Neuronal stem cell (in vitro differentiated cells): ENCODE measurements around the gene GNG14.
"Not testable (repeated sequence)": the region's sequence is repeated elsewhere in the genome, so short reads cannot be mapped to it uniquely, and the experiment has no call there.

Experiments used
- DNase-seq: peaks from one replicate; pipeline ENCODE4 v3.0.0-alpha.2; 2013; ENCODE audit warnings: low spot score
- H2AFZ ChIP-seq: one replicate; pipeline ENCODE4 v1.6.1; 2013; ENCODE audit warnings: mild to moderate bottlenecking, low read length, inconsistent platforms
- H2AK5ac ChIP-seq: 2 replicates; pipeline ENCODE4 v1.6.1; 2013; ENCODE audit warnings: low read depth, mild to moderate bottlenecking, inconsistent platforms, low read length, moderate library complexity, mixed read lengths
- H2BK120ac ChIP-seq: 2 replicates; pipeline ENCODE4 v1.6.1; 2013; ENCODE audit warnings: low read depth, mild to moderate bottlenecking, inconsistent platforms, low read length, moderate library complexity, mixed read lengths
- H2BK12ac ChIP-seq: one replicate; pipeline ENCODE4 v1.6.1; 2013; ENCODE audit warnings: low read length, inconsistent platforms
- H2BK15ac ChIP-seq: 2 replicates; pipeline ENCODE4 v1.6.1; 2013; ENCODE audit warnings: mild to moderate bottlenecking, low read length, inconsistent platforms, mixed read lengths
- H2BK5ac ChIP-seq: one replicate; pipeline ENCODE4 v1.6.1; 2013; ENCODE audit warnings: inconsistent platforms, mild to moderate bottlenecking, low read length, moderate library complexity
- H3K14ac ChIP-seq: one replicate; pipeline ENCODE4 v1.6.1; 2013; ENCODE audit warnings: low read length, inconsistent platforms
- H3K18ac ChIP-seq: 2 replicates; pipeline ENCODE4 v1.6.1; 2013; ENCODE audit warnings: low read length, inconsistent platforms
- H3K23ac ChIP-seq: 2 replicates; pipeline ENCODE4 v1.6.1; 2013; ENCODE audit warnings: low read depth, mild to moderate bottlenecking, mixed read lengths, low read length, inconsistent platforms; ENCODE audit not compliant: poor library complexity
- H3K27ac ChIP-seq: replicated peaks from 3 replicates; pipeline ENCODE4 v1.5.1; 2013; ENCODE audit warnings: low read length, inconsistent platforms
- H3K27me3 ChIP-seq, 3 experiments: 2 replicates each; pipeline ENCODE4 v1.6.1; 2013; ENCODE audit warnings: low read length in 3 of 3, mild to moderate bottlenecking in 2 of 3, inconsistent platforms in 1 of 3, low read depth in 1 of 3, mixed read lengths in 1 of 3, moderate library complexity in 1 of 3; ENCODE audit not compliant: control insufficient read depth in 3 of 3, insufficient read depth in 3 of 3
- H3K36me3 ChIP-seq, 2 donors: replicated peaks in 1 of 2; 2 replicates each; pipeline ENCODE4 v1.6.1; 2013; ENCODE audit warnings: low read length in 2 of 2; ENCODE audit not compliant: control insufficient read depth in 2 of 2, insufficient read depth in 2 of 2
- H3K4ac ChIP-seq: 2 replicates; pipeline ENCODE4 v1.6.1; 2013; ENCODE audit warnings: inconsistent platforms, mild to moderate bottlenecking, low read length, moderate library complexity
- H3K4me1 ChIP-seq, 2 donors: 1 replicate in 1 of 2; 2 replicates in 1 of 2; pipeline ENCODE4 v1.6.1; 2013; ENCODE audit warnings: low read length in 2 of 2, low read depth in 1 of 2; ENCODE audit not compliant: control insufficient read depth in 2 of 2, insufficient read depth in 1 of 2
- H3K4me2 ChIP-seq: one replicate; pipeline ENCODE4 v1.6.1; 2013; ENCODE audit warnings: mild to moderate bottlenecking, low read length, inconsistent platforms; ENCODE audit not compliant: insufficient read depth, poor library complexity, severe bottlenecking
- H3K4me3 ChIP-seq, 2 donors: 2 replicates each; pipeline ENCODE4 v1.5.1; 2013; ENCODE audit warnings: low read length in 2 of 2, mild to moderate bottlenecking in 2 of 2, inconsistent platforms in 1 of 2, moderate library complexity in 1 of 2
- H3K79me1 ChIP-seq: one replicate; pipeline ENCODE4 v1.6.1; 2013; ENCODE audit warnings: low read depth, mild to moderate bottlenecking, inconsistent platforms, low read length, moderate library complexity
- H3K9ac ChIP-seq: one replicate; pipeline ENCODE4 v1.6.1; 2013; ENCODE audit warnings: mild to moderate bottlenecking, low read depth, low read length, inconsistent platforms; ENCODE audit not compliant: poor library complexity
- H3K9me3 ChIP-seq, 2 donors: replicated peaks in 1 of 2; 2 replicates each; pipeline versions ENCODE3 to v1.6.1; 2013; ENCODE audit warnings: low read length in 2 of 2, mild to moderate bottlenecking in 2 of 2, inconsistent platforms in 1 of 2, low read depth in 1 of 2, mixed read lengths in 1 of 2, moderate library complexity in 1 of 2; ENCODE audit not compliant: control insufficient read depth in 2 of 2, insufficient read depth in 1 of 2
- H4K8ac ChIP-seq: one replicate; pipeline ENCODE4 v1.6.1; 2013; ENCODE audit warnings: low read depth, mild to moderate bottlenecking, inconsistent platforms, low read length, moderate library complexity
- H4K91ac ChIP-seq: one replicate; pipeline ENCODE4 v1.6.1; 2013; ENCODE audit warnings: low read length, low read depth, mild to moderate bottlenecking, inconsistent platforms; ENCODE audit not compliant: poor library complexity
- WGBS, 2 donors: extraction: QIAGEN DNeasy Blood & Tissue Kit; methylation state at CpG; one replicate each; pipeline ENCODE4 v1.1.7; 2013; ENCODE audit warnings: missing lambda C conversion rate in 2 of 2, mixed read lengths in 1 of 2; ENCODE audit not compliant: insufficient read length in 2 of 2, insufficient replicate concordance in 1 of 2; ENCODE audit errors: extremely low coverage in 2 of 2; 5-methylcytosine and 5-hydroxymethylcytosine counted together

The GNG14 gene

GRCh38 chr19:12712077-12712476 lies 24.3 kb downstream of the GNG14 start:
- H2AK5ac ChIP-seq, H2BK15ac ChIP-seq, H3K27me3 ChIP-seq, H2BK12ac ChIP-seq, H3K23ac ChIP-seq, H3K27ac ChIP-seq, DNase-seq, H3K4me3 ChIP-seq, H2AFZ ChIP-seq, H3K14ac ChIP-seq, H2BK120ac ChIP-seq, H3K4ac ChIP-seq, H2BK5ac ChIP-seq, H3K9me3 ChIP-seq, H3K18ac ChIP-seq, H3K79me1 ChIP-seq, H3K9ac ChIP-seq, H4K91ac ChIP-seq, H3K4me1 ChIP-seq, H4K8ac ChIP-seq, H3K4me2 ChIP-seq: not testable (repeated sequence)
- no CpG with 5 or more reads among the region's 14 CpGs for whole genome bisulfite sequencing, 2 donors
- peaks cover 54 to 94% of the 10 kb centered on the region in 2 donors for H3K36me3 ChIP-seq

- no CpG with 5 or more reads among the region's 9 CpGs for WGBS, 2 donors
- not testable (repeated sequence) for H2AFZ ChIP-seq, H2BK5ac ChIP-seq, H3K23ac ChIP-seq, H3K9ac ChIP-seq, H3K18ac ChIP-seq, H3K4me3 ChIP-seq, DNase-seq, H3K9me3 ChIP-seq, H3K27me3 ChIP-seq, H3K27ac ChIP-seq, H4K91ac ChIP-seq, H3K79me1 ChIP-seq, H3K4me1 ChIP-seq, H3K4me2 ChIP-seq, H3K14ac ChIP-seq, H2AK5ac ChIP-seq, H2BK12ac ChIP-seq, H4K8ac ChIP-seq, H2BK15ac ChIP-seq, H3K4ac ChIP-seq
- peak overlapping the region; percentile 94 for H2BK120ac ChIP-seq
- peaks cover 58 to 94% of the 10 kb centered on the region in 2 donors for H3K36me3 ChIP-seq
Observed at GRCh38 chr19:12713304-12713703, 25.5 kb downstream of the GNG14 start.

GRCh38 chr19:12715102-12715501 lies 27.3 kb downstream of the GNG14 start:
- Histone ChIP-seq H2BK120ac (no peak overlapping the region), H3K27me3 (no peaks in the 10 kb centered on the region), H3K18ac (no peak overlapping the region), H2BK12ac (no peak overlapping the region), H2AFZ (no peak overlapping the region), H2BK15ac (no peak overlapping the region), H2BK5ac (peak overlapping the region; percentile 42), H3K4ac (no peak overlapping the region), H3K4me3 (no peak overlapping the region), H3K9ac (no peak overlapping the region), H3K36me3 (peaks cover 60 to 93% of the 10 kb centered on the region in 2 donors), H3K4me2 (no peak overlapping the region), H3K9me3 (peaks cover 0 to 3% of the 10 kb centered on the region in 2 donors), H4K8ac (no peak overlapping the region), H2AK5ac (no peak overlapping the region), H3K79me1 (peaks cover 14% of the 10 kb centered on the region), H3K27ac (no peak overlapping the region), H3K14ac (no peak overlapping the region), H4K91ac (no peak overlapping the region), H3K4me1 (no peaks in the 10 kb centered on the region), H3K23ac (peak overlapping the region; percentile 32)
- no CpG with 5 or more reads among the region's 15 CpGs for WGBS, 2 donors
- no peak for DNase-seq

GRCh38 chr19:12715929-12716328 lies 28.1 kb downstream of the GNG14 start:
- WGBS, 2 donors, result no CpG with 5 or more reads among the region's 3 CpGs
- Histone ChIP-seq H3K36me3 (peaks cover 54 to 94% of the 10 kb centered on the region in 2 donors), H3K4ac (no peak overlapping the region)

More at GRCh38 chr19:12715929-12716328, 28.1 kb downstream of the GNG14 start:
- H2AFZ ChIP-seq, result no peak overlapping the region
- H2BK120ac ChIP-seq, result no peak overlapping the region
- no peak overlapping the region for H2BK12ac ChIP-seq
- no peak overlapping the region for H3K27ac ChIP-seq
- H3K4me2 ChIP-seq, result no peak overlapping the region
- no peak overlapping the region for H2AK5ac ChIP-seq
- no peak overlapping the region for H4K8ac ChIP-seq
- peaks cover 0 to 3% of the 10 kb centered on the region in 2 donors for H3K9me3 ChIP-seq
- H3K18ac ChIP-seq, result no peak overlapping the region
- no peak for DNase-seq
- no peaks in the 10 kb centered on the region for H3K27me3 ChIP-seq
- H3K4me1 ChIP-seq, result peaks cover 4 to 6% of the 10 kb centered on the region in 2 donors
- no peak overlapping the region for H3K23ac ChIP-seq
- no peak overlapping the region for H2BK5ac ChIP-seq
- no peak overlapping the region for H4K91ac ChIP-seq
- H3K4me3 ChIP-seq, result no peak overlapping the region
- peaks cover 19% of the 10 kb centered on the region for H3K79me1 ChIP-seq
- no peak overlapping the region for H3K9ac ChIP-seq
- H3K14ac ChIP-seq, result no peak overlapping the region
- no peak overlapping the region for H2BK15ac ChIP-seq
